GM20431 (cell line): Measurements from ENCODE around the gene DLGAP1.
"Not testable (repeated sequence)": the region's sequence is repeated elsewhere in the genome, so short reads cannot be mapped to it uniquely, and the experiment has no call there.

Experiments used
- in situ Hi-C: fragments of 300-500 bp; cut with MseI, MboI; formaldehyde crosslinking; loops from one replicate; pipeline ENCODE4 v1.15.0; 2020; ENCODE audit warnings: low sequenced_read_pairs; ENCODE audit not compliant: unreplicated experiment

The DLGAP1 gene

DNA sequence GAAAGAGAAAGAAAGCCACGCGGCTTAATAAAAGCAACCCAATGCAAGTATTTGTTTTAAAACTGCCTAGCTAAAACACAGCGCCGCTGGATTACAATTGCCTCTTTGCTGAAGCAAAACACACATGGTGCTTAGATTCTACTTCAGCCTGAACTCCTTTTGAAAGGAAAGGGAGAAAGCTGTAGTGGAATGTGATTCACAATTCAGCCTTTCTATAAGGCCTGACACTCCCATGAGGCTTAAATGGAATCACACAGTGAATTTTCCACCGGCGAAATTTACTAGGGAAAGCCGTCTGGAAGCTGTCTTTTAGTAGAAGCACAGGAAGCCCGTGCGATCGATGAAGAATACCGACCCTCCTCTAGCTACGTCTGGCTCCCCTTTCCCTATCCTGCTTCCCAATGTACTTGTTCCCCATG lies 348.0 kb downstream of the DLGAP1 start:
- in situ Hi-C loops = loop anchor here (25.0 kb wide), 1 partner anchor 955 kb away; no protein-coding TSS in a partner anchor

DNA sequence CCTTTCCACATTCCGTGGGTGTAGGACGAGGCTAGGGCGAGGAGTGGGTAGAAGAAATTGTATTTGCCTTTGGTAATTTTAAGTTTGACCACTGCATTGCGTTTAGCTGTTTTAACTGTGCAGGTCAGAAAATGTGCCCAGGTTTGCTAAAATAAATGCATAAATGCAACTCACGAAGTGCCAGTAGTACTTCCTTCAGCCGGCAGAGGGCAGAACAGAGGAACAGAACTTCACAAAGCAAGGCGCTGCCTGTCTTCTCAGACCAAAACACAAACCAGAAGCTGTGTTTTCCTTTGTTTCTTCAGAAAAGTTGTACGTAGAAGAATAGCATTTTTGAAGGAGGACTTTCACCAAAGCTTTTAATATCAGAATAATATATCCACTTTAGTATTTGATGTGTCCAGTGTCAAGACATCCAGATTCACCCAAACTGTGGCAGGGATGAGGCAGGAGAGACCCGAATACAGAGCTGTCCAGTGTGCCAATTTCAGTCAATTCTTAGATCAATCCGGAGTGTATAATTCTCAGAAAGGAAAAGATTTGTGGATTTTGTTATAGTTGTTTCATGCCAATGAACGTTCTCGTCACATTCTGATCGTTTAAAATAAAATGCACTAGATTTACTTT lies 348.6 kb downstream of the DLGAP1 start:
- in situ Hi-C loops = loop anchor here (25.0 kb wide), 1 partner anchor 956 kb away; no protein-coding TSS in a partner anchor

DNA sequence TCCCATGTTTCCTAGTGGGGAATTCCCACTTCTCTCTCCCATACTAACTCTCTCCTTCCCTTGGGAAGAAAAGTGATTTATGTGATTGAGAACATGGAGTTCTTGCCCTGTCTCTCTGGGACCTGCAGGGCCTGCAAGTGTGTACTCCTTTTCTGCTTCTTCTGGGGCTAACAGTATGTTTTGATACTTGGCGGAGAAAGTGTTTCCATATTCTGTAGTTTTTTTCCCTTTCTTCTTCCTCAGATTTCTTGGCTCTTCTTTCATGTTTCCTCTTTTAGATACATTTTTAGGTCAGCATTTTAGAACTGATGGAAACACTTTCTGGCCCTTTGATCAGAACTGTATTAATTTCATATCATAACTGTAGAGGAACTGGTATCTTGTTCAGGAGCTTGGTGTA lies 352.2 kb downstream of the DLGAP1 start:
- in situ Hi-C loops = loop anchor here (25.0 kb wide), 1 partner anchor 959 kb away; no protein-coding TSS in a partner anchor

DNA sequence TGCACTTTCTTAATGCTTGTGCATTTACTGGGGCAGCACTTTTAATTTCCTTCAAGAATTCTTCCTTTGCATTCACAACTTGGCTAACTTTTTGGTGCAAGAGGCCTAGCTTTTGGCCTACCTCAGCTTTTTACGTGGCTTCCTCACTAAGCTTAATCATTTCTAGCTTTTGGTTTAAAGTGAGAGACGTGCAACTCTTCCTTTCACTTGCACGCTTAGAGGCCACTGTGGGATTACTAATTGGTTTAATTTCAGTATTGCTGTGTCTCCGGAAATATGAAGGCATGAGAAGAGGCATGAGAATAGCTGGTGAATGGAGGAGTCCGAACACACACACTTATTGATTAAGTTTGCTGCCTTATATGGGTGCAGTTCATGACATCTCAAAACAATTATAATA lies 354.1 kb downstream of the DLGAP1 start:
- in situ Hi-C loops = loop anchor here (25.0 kb wide), 1 partner anchor 961 kb away; no protein-coding TSS in a partner anchor

DNA sequence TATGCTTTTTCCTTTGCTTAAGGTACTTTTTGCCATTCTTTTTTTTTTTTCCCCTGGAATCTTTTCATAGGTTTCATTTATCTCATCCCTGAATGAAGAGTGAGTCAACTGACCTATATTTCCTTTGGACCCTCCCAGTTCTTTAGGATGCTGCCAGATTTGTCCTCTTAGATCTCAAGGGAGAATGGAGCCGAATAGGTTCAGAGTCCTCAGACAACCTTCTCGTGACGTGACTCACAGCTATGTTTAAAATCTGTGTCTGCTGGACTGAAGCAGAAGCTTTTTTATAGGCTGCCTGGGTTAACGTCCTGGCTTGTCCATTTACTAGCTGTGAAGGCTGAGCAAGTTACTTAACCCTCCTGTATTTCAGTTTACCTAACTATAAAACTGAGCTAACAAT lies 358.6 kb downstream of the DLGAP1 start:
- in situ Hi-C loops = no loop called here

DNA sequence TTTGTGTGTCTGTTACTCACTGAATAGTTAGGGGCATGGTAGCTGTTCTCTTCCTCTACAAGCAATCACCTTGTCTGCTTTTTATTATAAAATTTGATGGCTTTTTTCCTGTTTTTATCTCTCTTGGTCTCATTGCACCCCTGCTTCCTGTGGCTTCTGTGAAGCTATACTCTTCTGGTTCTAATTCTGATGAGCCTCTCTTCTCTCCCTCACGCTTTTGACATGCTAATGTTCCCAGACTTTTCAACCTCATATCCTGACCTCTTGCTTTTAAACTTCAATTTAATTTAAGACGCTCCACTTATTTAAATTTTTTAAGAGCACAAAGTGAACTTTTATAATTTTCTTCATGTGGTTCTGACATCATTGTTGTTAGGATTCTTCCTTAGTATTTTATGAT lies 361.4 kb downstream of the DLGAP1 start:
- in situ Hi-C loops = no loop called here

DNA sequence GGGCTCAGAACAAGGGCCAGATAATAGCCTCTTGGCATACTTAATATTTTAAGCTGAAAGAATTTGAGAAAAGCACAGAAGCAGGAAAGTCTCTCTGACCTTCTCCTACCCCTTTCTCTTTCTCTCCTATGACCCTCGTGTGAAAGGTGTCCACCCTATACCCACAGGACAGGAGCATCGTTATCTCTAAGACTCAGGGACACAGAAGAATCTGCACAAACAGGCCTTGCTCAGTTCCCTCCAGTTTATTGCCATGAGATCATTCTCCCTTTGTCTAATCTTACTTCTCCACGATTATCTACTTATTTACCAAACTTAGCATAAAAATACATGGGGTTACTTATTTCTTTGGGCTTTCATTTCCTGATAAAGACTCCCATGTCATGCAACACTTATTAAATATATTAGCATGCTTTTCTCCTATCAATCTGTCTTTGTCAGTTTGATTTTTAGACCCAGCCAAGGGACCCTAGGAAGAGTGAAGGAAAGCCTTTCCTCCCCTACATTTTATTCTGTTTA lies 370.7 kb downstream of the DLGAP1 start:
- in situ Hi-C loops = no loop called here

DNA sequence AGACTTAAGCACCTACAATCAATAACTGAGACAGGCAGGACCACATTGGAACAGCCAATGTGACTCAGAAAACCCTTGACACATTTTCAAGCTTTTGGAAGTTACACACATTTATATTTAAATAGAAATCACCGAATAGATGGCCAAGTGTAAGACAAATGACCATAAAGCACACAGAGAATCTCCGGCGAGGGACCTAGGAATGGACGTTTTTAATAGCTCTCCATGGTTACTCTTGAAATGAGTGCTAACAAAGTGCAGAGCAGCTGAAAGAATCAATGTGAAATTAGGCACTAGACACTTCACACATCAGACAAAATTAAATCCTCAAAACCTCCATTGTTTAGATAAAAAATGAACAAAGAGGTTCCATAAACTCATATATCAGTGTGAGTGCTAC lies 376.9 kb downstream of the DLGAP1 start:
- in situ Hi-C loops = no loop called here

DNA sequence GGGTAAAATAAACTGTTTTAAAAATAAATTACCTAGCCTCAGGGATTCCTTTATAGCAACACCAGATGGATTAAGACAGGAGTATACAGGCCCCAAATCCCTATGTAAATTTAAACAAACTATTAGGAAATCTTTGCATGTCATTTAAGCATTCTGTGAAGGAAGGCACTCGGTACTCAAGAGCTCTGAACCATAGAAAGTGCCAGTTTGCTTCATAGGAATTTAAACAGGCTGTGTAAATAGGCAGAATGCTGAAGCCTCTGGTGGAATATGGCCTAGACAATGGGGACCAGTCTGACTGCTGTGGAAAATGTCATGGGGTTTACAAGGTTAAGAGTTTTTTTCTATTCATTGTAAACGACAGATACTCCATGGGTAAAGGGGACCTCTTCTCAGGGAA lies 377.4 kb downstream of the DLGAP1 start:
- in situ Hi-C loops = no loop called here

DNA sequence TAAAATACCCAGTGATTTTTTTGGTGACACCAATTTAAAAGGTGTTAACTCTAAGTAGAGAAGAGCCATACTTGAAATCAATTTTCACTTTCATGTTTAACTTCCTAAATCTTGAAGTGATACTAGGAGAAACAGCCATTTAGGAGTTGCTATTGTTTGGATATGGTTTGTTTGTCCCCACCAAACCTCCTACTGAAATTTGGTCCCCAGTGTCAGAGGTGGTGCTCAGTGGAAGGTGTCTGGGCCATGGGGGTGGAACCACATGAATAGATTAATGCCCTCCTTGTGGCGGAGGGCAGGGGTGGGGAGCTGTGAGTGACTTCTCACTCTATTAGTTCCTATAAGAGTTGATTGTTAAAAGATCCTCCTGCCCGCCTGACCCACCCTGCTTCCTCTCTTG lies 377.9 kb downstream of the DLGAP1 start:
- in situ Hi-C loops = no loop called here

DNA sequence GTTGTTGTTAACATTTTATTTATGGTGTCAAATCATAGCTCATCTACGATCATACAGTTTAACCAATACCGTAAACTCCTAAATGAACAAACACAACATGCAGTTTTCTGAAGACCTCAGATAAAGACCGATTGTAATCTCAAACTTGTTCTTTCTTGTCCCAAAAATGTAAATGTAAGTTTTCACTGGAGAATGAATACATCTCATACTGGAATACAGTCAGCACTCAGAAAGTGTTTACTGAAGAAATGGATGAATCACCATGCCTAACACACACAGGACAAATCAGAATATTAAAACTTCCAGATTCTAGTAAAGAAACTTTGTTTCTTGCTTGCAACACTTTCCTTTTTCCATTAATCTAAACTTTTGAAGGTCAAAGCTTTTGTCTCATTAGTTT lies 380.5 kb downstream of the DLGAP1 start:
- in situ Hi-C loops = no loop called here

DNA sequence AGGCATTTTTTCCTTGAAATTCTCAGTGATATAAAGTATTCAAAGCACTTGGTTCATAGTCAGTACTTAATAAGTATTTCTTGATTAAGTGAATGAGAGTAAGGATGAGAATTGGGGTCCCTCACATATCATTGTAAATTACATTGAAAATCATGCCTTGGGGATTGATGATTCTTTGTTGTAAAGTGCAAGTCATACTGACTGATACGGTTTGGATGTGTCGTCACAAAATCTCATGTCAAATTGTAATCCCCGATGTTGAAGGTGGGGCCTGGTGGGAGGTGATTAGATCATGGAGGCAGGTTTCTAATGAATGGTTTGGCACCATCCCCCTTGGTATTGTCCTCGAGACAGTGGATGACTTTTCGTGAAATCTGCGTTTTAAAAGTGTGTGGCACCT lies 385.9 kb downstream of the DLGAP1 start:
- in situ Hi-C loops = no loop called here

DNA sequence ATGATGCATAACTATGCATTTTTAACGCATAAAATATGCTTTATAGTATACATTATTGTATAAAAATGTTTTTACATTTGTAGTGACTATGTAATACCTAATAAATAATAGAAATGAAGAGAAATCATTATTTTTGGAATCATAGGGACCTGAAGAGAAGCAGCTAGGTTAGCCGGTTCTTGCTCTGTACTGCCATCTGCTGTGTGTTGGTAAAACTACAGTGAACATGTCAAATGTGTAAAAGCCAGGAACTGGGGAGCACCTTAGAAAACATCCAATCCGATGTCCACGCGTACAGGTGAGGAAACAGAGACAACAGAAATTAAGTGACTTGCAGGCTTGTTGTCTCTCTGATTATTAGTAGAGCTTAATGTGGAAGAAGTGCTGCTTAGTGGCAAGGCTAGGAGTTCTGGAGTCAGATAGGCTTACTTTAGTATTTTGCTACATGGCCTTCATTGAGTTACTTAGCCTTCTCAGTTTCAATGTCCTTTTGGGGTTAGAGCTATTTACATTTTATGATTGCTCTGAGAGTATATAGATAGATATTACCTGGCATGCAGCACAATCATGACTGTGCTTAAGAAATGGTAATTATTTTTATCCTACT lies 386.5 kb downstream of the DLGAP1 start:
- in situ Hi-C loops = no loop called here

DNA sequence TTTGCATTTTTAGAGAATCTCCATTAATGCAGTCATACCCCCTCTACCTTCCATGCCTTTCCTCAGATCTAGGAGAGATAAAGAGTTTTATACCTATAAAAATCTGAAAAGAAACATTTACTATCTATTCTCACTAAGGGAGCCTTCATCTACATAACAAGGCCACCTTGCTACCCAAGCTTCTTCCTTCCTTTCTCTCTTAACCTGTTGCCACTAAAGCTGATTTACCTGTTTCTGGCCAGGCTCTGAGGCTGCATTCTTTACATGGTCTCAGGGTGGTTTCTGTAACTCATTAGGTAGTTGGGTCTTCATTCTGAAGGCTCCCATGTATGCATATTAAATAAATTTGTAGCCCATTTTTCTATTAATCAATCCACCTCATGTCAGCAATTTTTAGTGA lies 391.6 kb downstream of the DLGAP1 start:
- in situ Hi-C loops = no loop called here

DNA sequence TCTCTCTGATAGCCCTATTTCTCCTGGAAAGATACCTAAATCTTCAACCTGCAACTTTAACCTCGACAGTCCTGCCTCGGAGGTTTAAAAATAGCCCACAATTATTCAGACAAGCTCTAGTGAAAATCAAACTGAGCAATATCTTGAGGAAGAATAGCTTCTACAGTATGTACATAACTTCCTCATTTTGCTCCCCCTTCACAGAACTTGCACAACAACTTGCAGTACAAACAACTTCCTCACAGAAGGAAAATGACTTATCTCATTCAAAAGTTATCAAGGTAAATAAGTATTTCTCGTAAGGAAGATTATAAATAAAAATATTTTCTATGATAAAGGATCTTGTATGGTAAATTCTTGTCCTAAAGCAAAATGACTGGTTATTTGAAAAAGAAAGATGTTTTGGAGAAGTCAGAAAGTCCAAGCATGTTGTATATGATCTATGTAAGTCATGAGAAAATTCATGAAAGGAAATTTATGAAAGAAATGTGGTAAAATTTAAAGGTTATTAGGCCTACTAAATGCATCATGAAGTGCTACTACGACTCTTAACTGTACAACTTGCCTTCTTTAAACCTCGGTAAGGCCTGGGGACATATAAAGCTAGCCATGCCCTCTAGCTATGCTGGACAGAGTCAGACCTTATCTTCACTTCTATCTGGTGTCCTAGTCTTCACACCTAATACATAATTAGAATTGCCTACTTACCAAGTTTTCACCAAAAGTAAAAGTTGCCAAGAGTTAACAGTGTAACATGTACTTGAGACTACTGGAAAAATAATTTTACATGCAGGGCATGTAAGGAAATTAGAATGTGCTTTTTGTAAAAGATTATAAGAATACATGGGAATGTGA lies 394.5 kb downstream of the DLGAP1 start:
- in situ Hi-C loops = no loop called here

DNA sequence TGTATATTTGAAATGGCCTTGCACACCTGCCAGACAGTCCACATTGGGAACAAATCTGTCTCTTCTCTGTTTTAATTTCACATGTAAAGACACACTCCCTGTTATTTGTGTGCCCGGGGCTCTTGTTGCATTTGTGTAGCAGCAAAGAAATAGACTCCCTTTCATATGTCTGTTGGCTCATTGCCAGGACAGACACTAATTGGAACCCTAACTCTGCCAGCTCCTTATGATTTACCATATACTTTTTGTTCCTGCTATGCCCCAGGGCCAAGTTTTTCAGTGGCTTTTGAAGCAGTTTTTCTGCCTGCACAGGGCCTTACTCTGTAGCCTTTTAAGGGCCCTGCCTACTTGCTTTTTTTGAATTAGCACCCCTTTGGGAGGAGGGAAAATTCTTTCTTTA lies 396.9 kb downstream of the DLGAP1 start:
- in situ Hi-C loops = no loop called here

DNA sequence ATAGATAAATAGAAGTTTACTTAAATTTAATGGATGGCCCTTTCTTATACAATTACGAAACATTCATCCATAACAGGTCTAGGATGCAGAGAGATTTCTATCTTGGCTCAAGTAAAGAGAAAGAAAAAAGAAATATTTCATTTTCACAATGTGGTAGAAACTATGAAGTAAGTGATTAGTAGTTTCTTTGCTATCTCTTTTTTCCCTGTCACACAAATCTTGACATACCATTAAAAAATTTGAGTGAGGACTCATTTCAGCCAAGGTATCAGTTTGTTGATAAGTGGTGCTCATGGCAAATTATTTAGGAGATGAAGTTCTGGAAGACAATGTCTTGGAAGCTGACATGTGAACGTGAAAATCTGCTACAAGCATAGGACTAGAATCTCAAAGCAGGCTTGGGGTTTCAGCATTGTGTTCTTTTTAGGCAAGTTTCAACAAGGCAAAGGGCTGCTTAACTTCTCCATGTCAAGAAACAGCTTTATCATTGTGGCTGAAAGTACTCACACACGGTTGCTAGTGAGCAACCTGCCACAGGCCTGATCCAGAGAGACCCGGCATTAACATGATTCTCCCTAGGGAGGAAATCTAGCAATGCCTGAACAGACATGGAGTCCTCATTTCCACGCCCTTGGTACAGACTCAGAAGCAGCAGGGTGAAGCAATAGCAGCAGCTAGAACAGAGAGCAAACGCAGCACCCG lies 414.6 kb downstream of the DLGAP1 start:
- in situ Hi-C loops = no loop called here

DNA sequence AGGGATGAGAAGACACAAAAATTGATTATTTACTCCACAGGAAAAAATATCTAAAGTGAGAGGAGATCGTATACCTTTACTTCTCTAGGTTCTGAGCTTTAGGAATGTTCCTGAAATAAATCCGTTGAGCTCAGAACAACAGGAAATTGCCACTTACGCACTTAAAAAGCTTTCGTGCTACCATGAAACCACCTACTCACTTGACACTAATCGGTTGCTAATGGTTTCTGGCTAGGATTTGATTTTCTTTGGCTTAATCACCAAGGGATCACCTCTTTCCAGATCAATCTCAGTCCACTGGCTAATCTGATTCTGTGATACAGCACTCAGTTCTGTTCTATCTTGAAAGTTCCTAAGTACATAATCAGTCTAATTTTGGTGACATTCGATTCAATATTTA lies 419.6 kb downstream of the DLGAP1 start:
- in situ Hi-C loops = no loop called here

DNA sequence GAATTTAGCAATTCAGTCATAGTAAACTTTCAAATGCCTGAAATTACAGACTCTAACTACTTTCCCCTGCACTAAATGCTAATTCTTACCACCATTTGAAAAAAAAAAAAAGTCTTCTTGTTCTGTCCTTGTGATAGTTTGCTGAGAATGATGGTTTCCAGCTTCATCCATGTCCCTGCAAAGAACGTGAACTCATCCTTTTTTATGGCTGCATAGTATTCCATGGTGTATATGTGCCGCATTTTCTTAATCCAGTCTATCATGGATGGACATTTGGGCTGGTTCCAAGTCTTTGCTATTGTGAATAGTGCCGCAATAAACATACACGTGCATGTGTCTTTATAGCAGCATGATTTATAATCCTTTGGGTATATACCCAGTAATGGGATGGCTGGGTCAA lies 420.3 kb downstream of the DLGAP1 start:
- in situ Hi-C loops = not testable (repeated sequence)

DNA sequence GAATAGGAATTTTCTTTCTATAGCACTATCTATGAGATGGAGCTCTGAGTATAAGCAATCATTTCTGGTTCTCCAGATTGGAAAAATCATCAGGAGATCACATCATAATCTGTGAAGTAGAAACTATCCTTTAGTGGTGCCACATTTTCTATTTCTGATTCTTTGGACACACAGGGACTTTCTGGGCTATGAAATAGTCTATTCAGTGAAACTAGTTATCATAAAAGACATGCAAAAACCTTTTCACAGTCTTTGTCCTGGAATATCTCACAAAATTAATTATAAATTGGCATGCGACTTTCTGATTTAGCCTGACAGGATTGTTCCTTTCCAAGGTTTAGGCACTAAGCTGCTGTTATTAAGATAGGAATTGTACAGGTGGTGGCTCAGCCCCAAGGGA lies 428.6 kb downstream of the DLGAP1 start:
- in situ Hi-C loops = no loop called here
